ENCODE measurements around the gene WDR87. TPM values are rescaled to one million over a fixed set of nuclear protein-coding genes. Genes with fewer than 3 reads are reported as not detected.

Gene WDR87
- total RNA-seq, 1 donor from 2014 or later, result not detected

GRCh38 chr19:37929355-37929923, 23.0 kb upstream of the WDR87 start:
- H3F3A ChIP-seq (ENCODE audit: low read depth), result peaks cover 44% of the 10 kb centered on the region
- peaks cover 56% of the 10 kb centered on the region for H3K4me1 ChIP-seq
- H3K36me3 ChIP-seq, result no peaks in the 10 kb centered on the region
- peaks cover 4% of the 10 kb centered on the region for H3K36me3 Mint-ChIP-seq
- peaks cover 20% of the 10 kb centered on the region for H4K20me1 ChIP-seq (ENCODE audit: low read depth)
- peaks cover 91% of the 10 kb centered on the region for H3K79me2 ChIP-seq (ENCODE audit: low read depth)
- H3K27ac ChIP-seq, result peak overlapping the region; percentile 41
- no peak for TF ChIP-seq CTCF (IDR thresholded peaks at IDR 0.05)
- no peaks in the 10 kb centered on the region for H3K9me3 Mint-ChIP-seq
- peaks cover 59% of the 10 kb centered on the region for H3K4me1 Mint-ChIP-seq
- no peak overlapping the region for H3K4me3 ChIP-seq
- H3K9ac ChIP-seq, result no peak overlapping the region
- H3K9me3 ChIP-seq (ENCODE audit: low read depth), result no peaks in the 10 kb centered on the region
- peak overlapping the region; percentile 45 for H3K4me2 ChIP-seq
- H3K4me3 Mint-ChIP-seq, result peak overlapping the region; percentile 33
- H3K27me3 ChIP-seq, result no peaks in the 10 kb centered on the region
- DNase-seq (ENCODE audit: low spot score), result no peak
- H2AFZ ChIP-seq (replicated peaks), result no peak overlapping the region
- no peak overlapping the region for H3K27ac Mint-ChIP-seq
- H3K27me3 Mint-ChIP-seq (ENCODE audit: insufficient read depth, low read depth), result no peaks in the 10 kb centered on the region

- Histone ChIP-seq H3K4me1 (peaks cover 48% of the 10 kb centered on the region), H3K27me3 (no peaks in the 10 kb centered on the region), H3K4me3 (no peak overlapping the region), H3K9ac (no peak overlapping the region), H3K79me2 (ENCODE audit: low read depth) (peaks cover 84% of the 10 kb centered on the region), H3K27ac (peak overlapping the region; percentile 58), H3K4me2 (peak overlapping the region; percentile 45), H3F3A (ENCODE audit: low read depth) (peaks cover 42% of the 10 kb centered on the region), H4K20me1 (ENCODE audit: low read depth) (peaks cover 20% of the 10 kb centered on the region), H3K36me3 (no peaks in the 10 kb centered on the region), H2AFZ (replicated peaks) (no peak overlapping the region), H3K9me3 (ENCODE audit: low read depth) (no peaks in the 10 kb centered on the region)
- TF ChIP-seq EZH2 (IDR thresholded peaks at IDR 0.05) (no peak), EZH2phosphoT487 (IDR thresholded peaks at IDR 0.05) (no peak), CTCF (IDR thresholded peaks at IDR 0.05) (no peak)
- Mint-ChIP-seq H3K4me3 (peak overlapping the region; percentile 62), H3K36me3 (peaks cover 3% of the 10 kb centered on the region), H3K27ac (peak overlapping the region; percentile 86), H3K27me3 (ENCODE audit: insufficient read depth, low read depth) (no peaks in the 10 kb centered on the region), H3K4me1 (peaks cover 52% of the 10 kb centered on the region), H3K9me3 (no peaks in the 10 kb centered on the region)
- DNase-seq (ENCODE audit: low spot score), result no peak
Observed at GRCh38 chr19:37928527-37929286, 22.3 kb upstream of the WDR87 start.

- H3K27ac ChIP-seq, result no peak overlapping the region
- no peak overlapping the region for H2AFZ ChIP-seq (replicated peaks)
- H3K79me2 ChIP-seq (ENCODE audit: low read depth), result peaks cover 84% of the 10 kb centered on the region
- Mint-ChIP-seq H3K9me3 (no peaks in the 10 kb centered on the region), H3K27me3 (ENCODE audit: insufficient read depth, low read depth) (no peaks in the 10 kb centered on the region), H3K4me3 (no peak overlapping the region), H3K36me3 (peaks cover 5% of the 10 kb centered on the region), H3K4me1 (peaks cover 39% of the 10 kb centered on the region), H3K27ac (no peak overlapping the region)
- H3K27me3 ChIP-seq, result no peaks in the 10 kb centered on the region
- peaks cover 16% of the 10 kb centered on the region for H4K20me1 ChIP-seq (ENCODE audit: low read depth)
- no peak overlapping the region for H3K4me3 ChIP-seq
- peaks cover 24% of the 10 kb centered on the region for H3F3A ChIP-seq (ENCODE audit: low read depth)
- H3K4me1 ChIP-seq, result peaks cover 28% of the 10 kb centered on the region
- H3K36me3 ChIP-seq, result no peaks in the 10 kb centered on the region
- H3K9ac ChIP-seq, result no peak overlapping the region
- H3K9me3 ChIP-seq (ENCODE audit: low read depth), result no peaks in the 10 kb centered on the region
- DNase-seq (ENCODE audit: low spot score), result no peak
- TF ChIP-seq EZH2 (IDR thresholded peaks at IDR 0.05), result no peak
- TF ChIP-seq EZH2phosphoT487 (IDR thresholded peaks at IDR 0.05), result no peak
- no peak for TF ChIP-seq CTCF (IDR thresholded peaks at IDR 0.05)
- H3K4me2 ChIP-seq, result no peak overlapping the region
Observed at GRCh38 chr19:37926711-37927110, 20.3 kb upstream of the WDR87 start.

Measured in neural progenitor cell (in vitro differentiated cells).